Spinal cord (tissue), 10 donors: Measurements from ENCODE around the gene LGALS8. TPM values are rescaled to one million over a fixed set of nuclear protein-coding genes. Genes with fewer than 3 reads are reported as not detected.

ENCODE experiments used
- DNase-seq, 6 donors: peaks; one replicate each; pipeline versions ENCODE4 v3.0.0 to v3.0.0-alpha.2; 2013 to 2015; ENCODE audit warnings: low spot score in 6 of 6, low read depth in 4 of 6
- H3K27ac ChIP-seq: one replicate; pipeline ENCODE4 v1.5.1; 2013; ENCODE audit warnings: low read depth, low read length, control low read depth
- H3K27me3 ChIP-seq: one replicate; pipeline ENCODE4 v1.6.1; 2013; ENCODE audit warnings: low read length; ENCODE audit not compliant: control insufficient read depth, insufficient read depth
- H3K36me3 ChIP-seq: one replicate; pipeline ENCODE4 v1.6.1; 2013; ENCODE audit warnings: low read length; ENCODE audit not compliant: control insufficient read depth, insufficient read depth
- H3K4me1 ChIP-seq: one replicate; pipeline ENCODE4 v1.6.1; 2013; ENCODE audit warnings: low read length; ENCODE audit not compliant: control insufficient read depth, insufficient read depth
- H3K4me3 ChIP-seq: one replicate; pipeline ENCODE4 v1.5.1; 2013; ENCODE audit warnings: low read depth, low read length, control low read depth
- H3K9me3 ChIP-seq: one replicate; pipeline ENCODE4 v1.6.1; 2013; ENCODE audit warnings: low read length; ENCODE audit not compliant: control insufficient read depth, insufficient read depth
- WGBS: methylation state at CpG from one replicate; pipeline ENCODE4 v1.1.5; 2013; ENCODE audit warnings: missing lambda C conversion rate; ENCODE audit not compliant: insufficient coverage; 5-methylcytosine and 5-hydroxymethylcytosine counted together
- polyA plus RNA-seq, 2 donors: library from polyadenylated mRNA; unstranded; fragments of 120-200 nt; gene quantifications; one replicate each; pipeline ENCODE4 v1.2.1, GENCODE V29; 2013; ENCODE audit not compliant: insufficient read length in 2 of 2
- total RNA-seq, 2 donors: library from RNA; depleted of rRNA in 1 of 2; stranded (reverse); fragments of 120-200 nt in 1 of 2; fragments of >200 nt in 1 of 2; gene quantifications; one replicate each; pipeline versions ENCODE4 v1.2.3 to v1.2.4, GENCODE V29; 2013 to 2014
- donor health status: healthy.

Gene LGALS8
- total and polyA plus RNA-seq, 4 donors, result 54.6 to 99.0 (median 60.6) TPM

- no peak overlapping the region for H3K27ac ChIP-seq
- H3K36me3 ChIP-seq, result no peaks in the 10 kb centered on the region
- peak in 2 of 6 donors; percentile 65 to 90 for DNase-seq
- no peaks in the 10 kb centered on the region for H3K27me3 ChIP-seq
- peaks cover 6% of the 10 kb centered on the region for H3K4me1 ChIP-seq
- no peak overlapping the region for H3K4me3 ChIP-seq
- no peaks in the 10 kb centered on the region for H3K9me3 ChIP-seq
- 94% methylated on average over 4 of the region's 5 CpGs for WGBS
Measured at GRCh38 chr1:236507022-236507700, 16.6 kb upstream of the LGALS8 start.

- H3K36me3 ChIP-seq, result no peaks in the 10 kb centered on the region
- H3K27me3 ChIP-seq, result no peaks in the 10 kb centered on the region
- DNase-seq, result no peak
- WGBS, result 100% methylated on average over 4 of the region's 6 CpGs
- H3K4me3 ChIP-seq, result no peak overlapping the region
- no peaks in the 10 kb centered on the region for H3K4me1 ChIP-seq
- no peaks in the 10 kb centered on the region for H3K9me3 ChIP-seq
- H3K27ac ChIP-seq, result no peak overlapping the region
Measured at GRCh38 chr1:236508593-236509027, 15.2 kb upstream of the LGALS8 start.

- Histone ChIP-seq H3K27me3 (no peaks in the 10 kb centered on the region), H3K36me3 (no peaks in the 10 kb centered on the region), H3K4me3 (no peak overlapping the region), H3K27ac (no peak overlapping the region), H3K9me3 (no peaks in the 10 kb centered on the region), H3K4me1 (no peaks in the 10 kb centered on the region)
- WGBS, result 60% methylated on average over 1 of the region's 1 CpG
- no peak for DNase-seq
Measured at GRCh38 chr1:236509203-236509602, 14.6 kb upstream of the LGALS8 start.

- WGBS, result 91% methylated on average over 4 of the region's 8 CpGs
- Histone ChIP-seq H3K4me1 (no peaks in the 10 kb centered on the region), H3K36me3 (no peaks in the 10 kb centered on the region), H3K4me3 (no peak overlapping the region), H3K27ac (no peak overlapping the region), H3K27me3 (no peaks in the 10 kb centered on the region), H3K9me3 (no peaks in the 10 kb centered on the region)
- DNase-seq, result no peak
Measured at GRCh38 chr1:236509647-236510401, 14.0 kb upstream of the LGALS8 start.

- Histone ChIP-seq H3K36me3 (no peaks in the 10 kb centered on the region), H3K27me3 (no peaks in the 10 kb centered on the region), H3K27ac (no peak overlapping the region), H3K4me3 (no peak overlapping the region), H3K4me1 (no peaks in the 10 kb centered on the region), H3K9me3 (no peaks in the 10 kb centered on the region)
- 87% methylated on average over 6 of the region's 11 CpGs for WGBS
- peak in 1 of 6 donors; percentile 65 for DNase-seq
Measured at GRCh38 chr1:236511735-236512418, 11.9 kb upstream of the LGALS8 start.

GRCh38 chr1:236514703-236515442 lies 8.9 kb upstream of the LGALS8 start:
- Histone ChIP-seq H3K4me3 (no peak overlapping the region), H3K27ac (no peak overlapping the region), H3K27me3 (no peaks in the 10 kb centered on the region), H3K9me3 (no peaks in the 10 kb centered on the region), H3K36me3 (no peaks in the 10 kb centered on the region), H3K4me1 (no peaks in the 10 kb centered on the region)
- DNase-seq, result no peak
- WGBS, result no CpG with 5 or more reads among the region's 4 CpGs

- peak in 1 of 6 donors; percentile 22 for DNase-seq
Measured at GRCh38 chr1:236515443-236515958, 8.3 kb upstream of the LGALS8 start.

GRCh38 chr1:236516929-236517704 lies 6.7 kb upstream of the LGALS8 start:
- Histone ChIP-seq H3K36me3 (no peaks in the 10 kb centered on the region), H3K9me3 (no peaks in the 10 kb centered on the region), H3K27ac (no peak overlapping the region), H3K4me1 (no peaks in the 10 kb centered on the region), H3K27me3 (no peaks in the 10 kb centered on the region), H3K4me3 (no peak overlapping the region)
- peak in 1 of 6 donors; percentile 30 for DNase-seq
- WGBS, result no CpG with 5 or more reads among the region's 8 CpGs

More at GRCh38 chr1:236515443-236515958, 8.3 kb upstream of the LGALS8 start:
- Histone ChIP-seq H3K9me3 (no peaks in the 10 kb centered on the region), H3K27ac (no peak overlapping the region), H3K4me3 (no peak overlapping the region), H3K36me3 (no peaks in the 10 kb centered on the region), H3K27me3 (no peaks in the 10 kb centered on the region), H3K4me1 (no peaks in the 10 kb centered on the region)
- 100% methylated on average over 1 of the region's 4 CpGs for WGBS
